NCI-H128 (cell line): ENCODE results near the gene ANKS1B.
"Not testable (repeated sequence)": the region's sequence is repeated elsewhere in the genome, so short reads cannot be mapped to it uniquely, and the experiment has no call there.

ENCODE experiments used
- DNase-seq: peaks from one replicate; lab custom pipeline; 2025; ENCODE audit not compliant: unreplicated experiment; lab: John Stamatoyannopoulos, UW

The ANKS1B gene

DNA sequence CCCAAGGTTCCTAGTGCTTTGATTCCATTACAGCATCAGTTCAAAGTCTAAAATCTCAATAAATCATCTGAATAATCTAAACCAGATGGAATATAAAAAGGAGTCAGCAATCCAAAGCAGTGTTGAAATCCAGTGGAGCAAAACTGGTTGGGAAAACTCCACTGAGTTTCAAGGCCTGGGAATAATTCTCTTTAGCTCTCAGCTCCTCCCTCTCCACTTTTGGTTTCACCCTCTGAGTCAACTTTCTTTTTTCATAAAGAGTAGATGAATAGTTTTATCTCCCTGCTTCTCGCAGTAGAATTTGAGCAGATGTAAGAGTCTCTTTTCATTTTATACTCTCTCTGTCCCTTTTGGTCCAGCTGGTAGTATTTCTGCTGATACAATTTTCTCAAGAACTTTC lies 1001.1 kb downstream of the ANKS1B start:
- no peak for DNase-seq

DNA sequence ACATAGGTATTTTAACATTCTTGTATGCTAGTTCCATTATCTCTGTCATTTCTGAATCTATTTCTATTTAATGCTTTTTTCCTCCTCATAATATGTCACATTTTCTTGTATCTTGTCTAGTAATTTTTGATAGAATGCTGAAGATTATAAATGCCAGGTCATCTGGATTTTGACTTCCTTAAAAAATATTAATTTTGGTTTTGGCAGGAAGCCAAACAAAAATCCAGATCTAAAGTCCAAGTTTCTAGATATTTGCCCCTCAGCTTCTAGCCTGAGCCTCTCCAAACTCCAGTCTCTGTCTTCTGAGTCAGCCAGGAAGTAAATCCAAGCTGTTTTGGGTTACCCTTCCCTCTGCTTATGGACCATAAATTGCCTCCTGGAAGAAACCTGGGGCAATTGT lies 1004.2 kb downstream of the ANKS1B start:
- no peak for DNase-seq

DNA sequence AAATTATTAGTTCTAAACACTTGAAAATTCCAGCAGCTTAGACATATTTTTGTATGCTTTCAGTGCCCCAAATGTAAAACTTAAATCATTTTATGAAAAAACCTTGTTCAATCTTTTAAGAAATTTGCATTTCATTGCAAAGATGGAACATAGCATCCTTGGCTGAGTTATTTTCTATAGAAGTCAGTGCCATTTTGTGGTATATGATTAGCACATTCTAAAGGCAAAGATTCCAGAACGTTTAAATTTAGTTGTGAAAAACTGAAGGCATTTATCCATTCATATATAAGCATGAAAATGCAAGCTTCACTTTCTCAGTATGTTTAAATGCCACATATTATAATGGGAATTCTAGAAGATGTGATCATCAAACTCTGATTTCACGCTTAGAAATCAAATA lies 1007.5 kb downstream of the ANKS1B start:
- DNase-seq: no peak

DNA sequence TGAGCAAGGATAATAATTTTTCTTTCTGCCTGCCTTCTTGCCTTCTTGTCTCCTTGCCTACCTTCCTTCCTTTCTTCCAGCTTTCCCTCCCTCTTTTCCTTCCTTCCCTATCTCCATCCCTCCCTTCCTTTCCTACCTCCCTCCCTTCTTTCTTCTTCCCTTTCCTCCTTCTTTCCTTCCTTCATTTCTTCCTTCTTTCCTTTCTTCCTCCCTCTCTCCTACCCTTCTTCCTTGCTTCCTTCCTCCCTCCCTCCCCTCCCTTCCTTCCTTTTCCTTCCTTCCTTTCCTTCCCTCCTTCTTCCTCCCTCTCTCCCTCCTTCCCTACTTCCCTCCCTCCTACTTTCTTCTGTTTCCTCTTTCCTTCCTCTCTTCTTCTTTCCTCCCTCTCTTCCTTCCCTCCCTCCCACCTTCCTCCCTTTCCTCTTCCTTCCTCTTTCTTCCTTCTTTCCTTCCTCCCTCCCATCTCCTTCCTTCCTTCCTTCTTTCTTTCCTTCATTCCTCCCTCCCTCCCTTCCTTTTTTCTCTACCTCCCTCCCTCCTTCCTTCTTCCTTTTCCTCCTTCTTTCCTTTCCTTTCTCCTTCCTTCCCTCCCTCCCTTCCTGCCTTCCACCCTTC lies 1009.9 kb downstream of the ANKS1B start:
- no peak for DNase-seq

DNA sequence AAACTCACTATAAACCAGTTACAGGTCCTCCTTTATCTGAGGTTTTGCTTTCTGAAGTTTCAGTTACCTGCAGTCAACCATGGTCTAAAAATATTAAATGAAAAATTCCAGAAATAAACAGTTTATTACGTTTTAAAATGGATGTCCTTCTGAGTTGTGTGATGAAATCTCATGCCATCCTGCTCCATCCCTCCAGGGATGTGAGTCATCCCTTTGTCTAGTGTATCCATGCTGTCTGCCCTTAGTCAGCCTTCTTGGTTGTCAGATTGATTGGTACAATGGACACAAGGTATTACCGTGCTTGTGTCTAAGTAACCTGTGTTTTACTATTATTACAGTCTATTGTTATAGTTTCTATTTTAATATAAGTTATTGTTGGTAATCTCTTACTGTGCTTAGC lies 1011.3 kb downstream of the ANKS1B start:
- no peak for DNase-seq

DNA sequence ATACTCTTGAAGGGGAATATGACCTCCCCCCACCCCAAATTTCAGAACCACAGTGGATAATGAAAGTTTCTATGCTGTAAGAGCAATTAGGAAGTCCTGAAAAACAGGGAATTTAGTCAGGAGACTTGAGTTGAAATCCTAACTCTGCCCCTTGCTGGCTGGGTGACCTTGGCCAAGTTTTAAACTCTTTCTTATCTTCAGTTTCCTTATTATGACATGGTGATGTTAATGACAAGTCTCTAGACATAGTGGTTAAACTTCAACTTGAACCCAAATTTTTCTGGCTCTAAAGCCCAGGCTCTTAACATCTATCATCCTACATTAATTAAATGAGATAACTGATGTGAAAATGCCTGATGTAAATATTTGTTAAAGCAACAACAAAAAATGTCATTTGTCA lies 1013.8 kb downstream of the ANKS1B start:
- DNase-seq: no peak

DNA sequence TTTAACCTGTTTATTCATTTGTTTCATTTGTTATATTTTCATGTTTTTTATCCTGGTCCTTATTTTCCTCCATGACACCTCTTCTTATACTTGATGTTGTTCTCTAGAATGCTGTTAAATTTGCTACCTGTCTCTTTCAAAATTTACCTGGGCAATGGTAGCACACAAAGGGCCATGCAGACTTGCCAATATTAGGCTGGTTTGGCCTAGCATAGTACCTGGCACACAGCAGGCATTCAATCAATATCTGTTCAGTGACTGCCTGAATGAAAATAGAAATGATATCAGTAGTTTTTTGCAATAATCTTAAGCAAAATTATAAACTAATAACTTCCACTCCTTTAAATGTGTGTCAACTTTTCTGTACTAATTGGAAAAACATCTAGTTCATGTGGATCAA lies 1014.5 kb downstream of the ANKS1B start:
- DNase-seq: no peak

DNA sequence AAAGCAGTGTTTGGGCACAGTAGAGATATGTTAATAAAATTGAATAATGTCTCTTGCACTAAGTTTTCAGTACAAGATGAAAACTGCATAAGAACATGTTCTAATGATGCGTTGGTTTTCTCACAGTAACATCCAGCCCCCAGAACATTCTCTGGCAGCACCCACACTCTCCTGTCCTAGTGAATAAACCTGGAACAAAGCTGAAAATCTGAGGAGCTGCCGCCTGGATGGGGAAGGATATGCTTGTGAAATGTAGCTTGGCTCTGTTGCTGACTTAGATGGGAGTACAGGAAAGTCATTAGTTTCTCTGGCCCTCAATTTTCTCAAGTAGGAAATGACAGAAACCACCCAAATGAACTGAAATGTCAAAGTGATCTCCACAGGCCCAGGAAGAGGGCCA lies 1015.8 kb downstream of the ANKS1B start:
- DNase-seq: no peak

DNA sequence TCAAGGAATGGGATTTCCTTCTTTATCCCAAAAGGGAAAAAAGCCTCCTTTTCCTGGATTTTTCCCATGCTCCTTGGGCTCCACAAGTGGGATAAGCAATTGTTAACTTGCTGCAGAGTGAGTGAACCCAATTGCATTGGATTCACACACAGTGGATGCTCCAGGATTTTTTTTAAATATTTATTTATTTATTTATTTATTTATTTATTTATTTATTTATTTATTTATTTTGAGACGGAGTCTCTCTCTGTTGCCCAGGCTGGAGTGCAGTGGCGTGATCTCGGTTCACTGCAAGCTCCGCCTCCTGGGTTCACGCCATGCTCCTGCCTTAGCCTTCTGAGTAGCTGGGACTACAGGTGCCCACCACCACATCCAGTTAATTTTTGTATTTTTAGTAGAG lies 1027.6 kb downstream of the ANKS1B start:
- DNase-seq: not testable (repeated sequence)

DNA sequence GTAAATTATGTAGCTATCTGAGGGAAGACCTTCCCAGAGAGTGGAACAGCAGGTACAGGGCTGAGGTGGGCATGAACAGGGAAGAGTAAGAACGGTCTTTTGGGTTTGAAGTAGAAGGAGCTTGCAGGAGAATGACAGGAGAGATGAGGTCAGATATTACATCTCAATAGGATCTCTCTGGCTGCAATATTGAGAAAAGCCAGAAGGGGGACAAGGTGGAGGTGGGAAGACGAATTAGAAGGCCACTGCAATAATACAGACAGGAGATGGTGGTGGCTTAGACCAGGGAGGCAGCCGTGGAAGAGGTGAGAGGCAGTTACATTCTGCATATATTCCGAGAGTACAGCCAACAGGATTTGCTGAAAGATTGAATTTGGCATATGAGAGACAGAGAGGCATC lies 1029.5 kb downstream of the ANKS1B start:
- no peak for DNase-seq

DNA sequence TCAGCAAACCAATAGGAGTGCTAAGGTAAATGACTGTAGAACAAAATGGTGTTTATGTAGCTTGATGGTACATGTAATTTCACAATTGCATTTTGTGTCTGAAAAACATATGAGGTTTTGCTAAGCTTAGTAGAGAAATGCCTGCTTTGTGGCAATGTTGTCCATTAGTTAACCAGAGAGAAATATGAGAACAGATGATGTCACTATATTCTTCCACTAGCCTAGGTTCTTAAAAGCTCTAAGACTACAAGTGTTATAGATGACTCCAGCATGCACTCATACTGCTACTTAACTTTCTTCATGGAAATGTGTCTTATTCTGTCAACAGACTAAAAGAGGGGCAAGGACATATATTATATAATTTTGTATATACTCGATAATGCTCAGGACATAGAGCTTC lies 1030.2 kb downstream of the ANKS1B start:
- DNase-seq: no peak

DNA sequence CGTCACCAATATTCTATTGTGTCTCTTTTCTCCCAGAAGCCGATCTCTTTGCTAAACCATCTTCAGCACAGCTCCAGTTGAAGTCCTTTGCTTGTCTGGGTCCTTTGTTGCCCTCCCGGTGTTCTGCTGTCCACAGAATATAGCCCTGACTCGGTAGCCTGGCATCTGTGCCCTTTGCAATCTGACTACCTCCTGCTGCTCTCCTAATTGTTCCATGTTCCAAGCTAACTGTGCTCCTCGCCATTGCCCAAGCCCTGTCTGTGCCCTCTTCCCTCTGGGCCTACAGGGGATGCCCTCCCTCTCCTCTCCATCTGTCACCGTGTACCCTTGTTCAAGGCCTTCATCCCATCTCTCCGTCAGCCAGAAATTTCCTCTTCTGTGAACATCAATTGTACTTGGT lies 1033.3 kb downstream of the ANKS1B start:
- DNase-seq: no peak

DNA sequence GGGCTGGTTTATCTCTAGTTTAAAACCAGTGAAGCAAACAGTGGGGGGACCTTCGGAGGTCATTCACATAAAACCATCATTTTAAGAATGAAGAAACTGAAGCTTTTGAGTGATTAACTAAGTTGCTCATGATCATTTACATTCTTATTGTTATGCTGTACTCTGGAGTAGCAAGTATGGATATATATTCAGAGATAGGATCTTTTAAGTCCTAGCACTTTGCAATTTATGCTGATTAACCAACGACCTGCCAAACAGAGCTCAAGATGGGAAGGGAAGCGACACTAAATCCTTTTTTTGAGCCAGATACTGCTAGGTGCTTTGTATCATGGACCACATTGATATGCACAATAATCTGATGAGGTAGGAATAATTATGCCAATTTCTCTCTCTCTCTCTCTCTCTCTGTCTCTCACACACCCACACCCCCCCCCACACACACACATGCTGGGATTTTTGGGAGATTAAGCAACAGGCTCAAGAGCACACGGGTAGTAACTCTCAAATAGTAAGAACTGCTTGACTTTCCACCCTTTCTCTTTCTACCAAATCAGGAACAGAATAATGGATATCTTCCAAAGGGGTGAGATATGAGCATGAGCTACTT lies 1036.3 kb downstream of the ANKS1B start:
- DNase-seq: no peak

DNA sequence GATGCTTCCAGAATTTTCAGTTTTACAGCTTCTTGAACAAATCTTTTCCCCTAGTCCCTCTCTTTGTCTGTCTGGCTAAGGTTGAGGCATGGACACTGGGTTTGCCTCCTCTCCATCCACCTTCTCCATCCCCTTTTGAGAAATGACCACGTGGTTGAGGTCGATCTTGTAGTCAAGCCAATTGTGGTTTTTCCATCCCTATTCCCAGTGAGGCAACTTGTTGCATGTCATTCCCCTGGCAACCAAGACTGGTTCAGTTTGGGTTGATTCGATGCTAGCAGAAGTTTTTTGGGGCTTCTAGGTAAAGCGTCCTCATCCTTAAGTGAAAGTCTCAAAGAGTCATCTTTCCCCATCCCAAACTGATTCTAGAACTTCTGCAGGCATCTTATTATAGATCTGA lies 1038.9 kb downstream of the ANKS1B start:
- no peak for DNase-seq

DNA sequence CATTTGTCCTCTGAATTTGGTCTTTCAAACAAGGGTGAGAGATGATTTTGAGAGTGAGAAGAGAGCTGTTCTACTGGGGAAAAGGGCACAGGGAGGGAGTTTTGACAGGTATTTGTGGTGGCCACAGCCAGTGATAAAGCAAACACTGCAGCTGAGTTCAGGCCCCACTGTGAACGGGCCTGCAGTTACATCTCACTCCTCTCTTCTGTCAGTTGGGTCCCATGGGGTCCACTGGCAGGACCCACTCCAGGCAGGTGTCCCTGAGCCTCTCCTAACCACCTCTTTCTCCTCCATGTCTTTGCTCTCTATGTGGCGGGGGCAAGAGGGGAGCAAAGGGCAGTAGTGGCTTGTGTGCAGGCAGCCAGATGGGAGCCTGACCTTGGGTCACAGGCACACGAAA lies 1044.8 kb downstream of the ANKS1B start:
- no peak for DNase-seq

DNA sequence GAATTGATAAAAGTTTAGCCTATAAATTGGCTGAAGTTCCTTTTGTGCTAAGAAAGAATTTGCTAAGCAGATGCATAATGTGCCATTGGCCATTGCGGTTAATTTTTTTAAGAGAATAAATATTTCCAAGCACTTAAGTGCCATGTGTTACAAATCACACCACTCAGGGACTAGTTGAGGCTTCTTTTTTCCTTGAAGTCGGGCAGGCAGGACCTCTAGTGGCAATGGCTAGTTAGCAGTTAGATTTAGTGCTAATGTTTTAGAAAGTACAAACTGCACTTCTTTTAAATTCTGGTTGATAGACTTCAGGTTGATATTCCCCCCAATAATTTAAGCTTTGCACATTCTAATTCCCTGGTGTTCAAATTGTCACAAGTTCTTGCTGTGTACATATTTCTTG lies 1045.4 kb downstream of the ANKS1B start:
- no peak for DNase-seq

DNA sequence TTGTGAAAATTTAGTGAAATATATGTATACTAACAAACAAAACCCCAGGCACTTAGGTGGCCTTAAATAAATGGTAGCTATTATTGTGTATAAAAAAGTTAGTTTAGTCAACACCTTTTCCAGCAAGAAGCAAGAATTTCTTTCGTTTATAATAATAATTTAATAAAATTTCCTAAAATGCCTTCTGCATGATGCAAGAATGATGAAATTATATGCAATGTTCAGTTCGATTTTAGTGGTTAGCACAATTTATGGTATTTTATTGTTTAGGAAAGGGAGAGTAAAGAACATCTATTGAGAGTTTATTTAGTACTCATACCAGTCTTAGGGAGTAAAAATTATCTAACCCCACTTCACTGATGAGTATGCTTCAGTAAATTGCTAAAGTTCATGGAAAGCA lies 1048.9 kb downstream of the ANKS1B start:
- DNase-seq: no peak

DNA sequence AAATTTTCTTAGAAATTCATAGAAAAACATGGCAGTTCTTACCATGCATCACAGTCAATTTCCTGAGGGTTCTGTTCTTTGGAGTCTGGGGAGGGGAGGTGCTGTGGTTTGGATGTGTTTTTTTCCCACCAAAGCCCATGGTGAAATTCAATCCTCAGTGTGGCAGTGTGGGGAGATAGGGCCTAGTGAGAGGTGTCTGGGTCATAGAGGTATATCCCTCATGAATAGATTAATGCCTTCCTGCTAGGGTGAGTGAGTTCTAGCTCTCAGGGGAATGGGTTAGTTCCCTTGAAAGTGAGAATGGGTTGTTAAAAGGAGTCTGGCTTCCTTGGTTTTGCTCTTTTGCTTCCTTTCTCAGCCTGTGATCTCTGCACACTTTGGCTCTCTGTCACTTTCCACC lies 1061.9 kb downstream of the ANKS1B start:
- no peak for DNase-seq

DNA sequence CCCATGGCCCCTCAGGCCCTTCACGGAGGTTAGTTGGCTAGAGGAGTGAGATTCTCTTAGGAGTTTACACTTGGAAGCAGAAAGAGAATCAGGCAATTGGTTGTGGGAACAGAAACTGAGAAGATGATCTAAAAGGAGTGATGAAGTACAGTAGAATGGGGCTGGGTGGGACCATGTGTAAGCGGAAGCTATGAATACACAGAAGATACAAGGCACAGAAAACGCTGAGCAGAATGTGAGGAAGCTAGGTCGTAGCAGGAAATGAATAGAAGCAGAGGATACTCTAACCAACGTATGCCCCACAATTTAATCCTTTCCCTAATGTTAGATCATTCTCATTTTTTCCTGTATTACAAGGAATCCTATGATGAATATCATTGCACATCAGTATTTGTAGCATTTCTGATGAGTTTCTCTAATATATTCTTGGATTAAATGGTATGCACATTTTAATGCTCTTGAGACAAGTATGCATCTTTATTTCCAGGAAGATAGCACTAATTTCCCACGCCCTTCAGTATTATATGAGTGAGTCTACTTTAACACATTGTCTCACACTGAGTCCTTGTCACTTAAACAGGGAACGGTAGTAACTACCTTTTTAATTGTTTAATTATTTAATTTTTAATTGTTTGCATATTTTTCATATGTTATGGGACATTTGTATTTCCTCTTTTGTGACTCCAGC lies 1066.4 kb downstream of the ANKS1B start:
- no peak for DNase-seq

DNA sequence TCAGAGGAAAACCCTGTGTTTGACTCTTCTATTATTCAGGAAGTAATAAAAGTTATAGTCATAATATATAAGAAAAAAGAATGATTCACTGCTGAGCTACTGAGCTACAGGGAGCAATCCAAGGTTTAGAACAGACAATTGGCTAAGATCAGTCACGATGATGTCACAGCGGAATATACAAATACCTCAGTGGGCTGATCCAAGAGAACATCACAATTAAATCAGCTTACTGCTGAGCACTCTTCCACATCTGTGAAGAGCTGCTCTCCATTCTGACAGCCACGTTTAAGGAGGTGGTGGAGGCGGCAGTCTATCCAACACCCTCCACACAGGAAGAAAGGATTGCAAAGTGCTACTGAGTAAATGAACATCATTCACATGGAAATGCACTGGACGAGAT lies 1068.6 kb downstream of the ANKS1B start:
- DNase-seq: no peak

DNA sequence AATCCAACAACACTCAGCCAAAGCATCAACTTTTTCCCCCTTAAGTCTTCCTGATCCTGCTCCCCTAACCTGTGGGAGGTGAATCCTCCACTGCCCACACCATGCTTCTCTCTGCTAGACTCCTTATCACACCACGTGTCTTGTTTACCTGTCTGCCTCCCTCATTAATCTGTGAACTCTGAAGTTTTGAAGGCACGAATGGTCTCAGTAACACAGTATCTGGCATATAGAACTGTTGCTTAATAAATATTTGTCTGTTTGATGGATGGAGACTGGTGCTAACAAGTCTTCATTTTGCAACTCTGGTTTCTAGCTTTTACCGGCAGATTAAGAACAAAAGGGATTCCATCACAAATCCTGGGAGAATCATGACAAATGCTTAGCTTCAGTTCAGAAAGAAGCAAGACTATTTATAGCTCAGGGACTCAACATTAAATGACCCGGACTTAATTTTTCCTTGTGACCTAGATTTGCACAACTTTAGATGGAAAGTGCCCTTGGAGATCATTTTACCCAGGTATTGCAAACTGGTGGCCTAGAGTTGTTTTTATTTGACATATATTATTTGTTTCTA lies 1072.2 kb downstream of the ANKS1B start:
- no peak for DNase-seq

DNA sequence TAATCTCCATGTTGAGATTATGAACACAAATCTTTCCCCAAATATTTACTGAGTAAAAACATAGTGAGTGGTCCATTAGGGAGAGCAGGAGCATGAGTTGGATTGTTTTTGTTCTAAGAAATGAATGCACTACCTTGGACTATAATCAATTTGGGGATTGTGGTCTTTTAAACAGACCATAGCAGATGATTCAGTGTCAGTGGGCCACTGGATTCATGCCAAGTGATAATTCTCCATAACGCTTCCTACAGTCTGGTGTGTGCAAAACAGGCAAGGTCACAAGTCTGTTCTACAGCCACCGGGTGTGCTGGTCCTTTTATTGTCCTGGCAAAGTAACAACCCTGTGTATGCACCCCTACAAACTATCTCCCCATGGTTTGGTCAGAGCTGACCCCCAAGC lies 1073.3 kb downstream of the ANKS1B start:
- DNase-seq: no peak
